Measurements from ENCODE around the gene PAX7.

GRCh38 chr1:18668750-18669404 lies 38.2 kb downstream of the PAX7 start:
- TF ChIP-seq CTCF (IDR thresholded peaks at IDR 0.05) (no peak), POLR2A (IDR thresholded peaks at IDR 0.05) (no peak)

Measured in heart left ventricle (tissue), 13 donors.